MM.1S (cell line): Measurements from ENCODE around the gene LHFPL2.

Experiments used
- CTCF ChIP-seq: fragments of 300-600 bp; sonication (generic); IDR thresholded peaks from 2 replicates; pipeline ENCODE4 v1.5.1; 2016; ENCODE audit warnings: antibody characterized with exemption, low read length, mixed read lengths
- EZH2 ChIP-seq: fragments of 300-600 bp; sonication (generic); optimal IDR thresholded peaks from 2 replicates; pipeline ENCODE3; 2017; ENCODE audit warnings: low read depth, mild to moderate bottlenecking, antibody characterized with exemption, low read length, mixed read lengths
- EZH2phosphoT487 ChIP-seq: fragments of 300-600 bp; sonication (generic); IDR thresholded peaks from 2 replicates; pipeline ENCODE4 v1.6.1; 2018; ENCODE audit warnings: antibody characterized with exemption, low read length

GRCh38 chr5:78651468-78651867 lies 2.9 kb upstream of the LHFPL2 start:
- TF ChIP-seq CTCF (no peak), EZH2phosphoT487 (no peak), EZH2 (no peak)
